ENCODE measurements around the gene PAEP.

Gene PAEP

DNA sequence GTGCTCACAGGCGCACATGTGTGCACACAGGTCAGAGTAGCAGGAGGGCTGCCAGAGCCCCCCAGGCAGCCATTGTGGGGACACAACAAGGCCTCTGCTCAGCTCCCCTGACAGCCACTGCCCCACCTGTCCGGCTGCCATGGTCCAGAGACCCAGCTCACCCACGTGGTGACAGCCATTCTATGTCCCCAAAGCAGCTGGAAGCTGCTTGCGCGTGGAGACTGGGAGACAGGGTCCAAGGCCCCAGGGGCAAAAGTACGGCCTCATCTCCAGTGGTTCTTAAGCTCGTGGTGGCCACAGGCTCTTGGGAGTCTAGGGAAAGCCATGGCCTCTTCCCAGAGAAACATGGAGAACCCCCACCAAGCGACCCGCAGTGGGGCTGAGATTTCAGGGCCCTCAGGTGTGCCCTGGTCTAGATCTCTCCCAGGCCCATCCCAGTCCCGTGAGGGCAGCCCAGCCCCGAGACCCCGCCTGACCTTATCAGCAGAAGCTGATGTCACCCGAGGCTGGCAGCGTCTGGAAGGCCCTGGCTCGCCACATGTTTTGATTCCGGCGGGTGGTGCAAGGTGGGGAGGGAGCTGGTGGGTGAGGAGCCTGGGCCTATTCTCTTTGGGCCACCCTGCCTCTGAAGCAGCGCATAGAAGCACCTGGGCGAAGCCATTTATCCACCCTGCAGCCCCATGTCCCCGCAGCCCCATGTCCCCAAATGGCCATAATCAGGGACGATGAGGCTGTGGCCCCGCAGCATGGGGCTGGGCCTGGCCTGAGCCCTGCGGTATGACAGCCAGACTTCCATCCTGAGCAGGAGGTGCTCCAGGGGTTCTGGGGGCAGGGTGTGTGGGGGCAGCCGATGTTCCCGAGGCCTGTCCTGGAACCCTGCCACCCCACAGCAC lies 46.1 kb downstream of the PAEP start:
- ChIA-PET POLR2A (no interaction called here), CTCF (interaction anchor here (1.0 kb wide), 1 partner anchor 9 kb away, joined by 4 read pairs; no protein-coding TSS in a partner anchor)
- DNase-seq (ENCODE audit: low read depth, low spot score): no peak
- H3K4me3 ChIP-seq (ENCODE audit: low read depth, low read length): no peak overlapping the region
- TF ChIP-seq, protein P1, sequence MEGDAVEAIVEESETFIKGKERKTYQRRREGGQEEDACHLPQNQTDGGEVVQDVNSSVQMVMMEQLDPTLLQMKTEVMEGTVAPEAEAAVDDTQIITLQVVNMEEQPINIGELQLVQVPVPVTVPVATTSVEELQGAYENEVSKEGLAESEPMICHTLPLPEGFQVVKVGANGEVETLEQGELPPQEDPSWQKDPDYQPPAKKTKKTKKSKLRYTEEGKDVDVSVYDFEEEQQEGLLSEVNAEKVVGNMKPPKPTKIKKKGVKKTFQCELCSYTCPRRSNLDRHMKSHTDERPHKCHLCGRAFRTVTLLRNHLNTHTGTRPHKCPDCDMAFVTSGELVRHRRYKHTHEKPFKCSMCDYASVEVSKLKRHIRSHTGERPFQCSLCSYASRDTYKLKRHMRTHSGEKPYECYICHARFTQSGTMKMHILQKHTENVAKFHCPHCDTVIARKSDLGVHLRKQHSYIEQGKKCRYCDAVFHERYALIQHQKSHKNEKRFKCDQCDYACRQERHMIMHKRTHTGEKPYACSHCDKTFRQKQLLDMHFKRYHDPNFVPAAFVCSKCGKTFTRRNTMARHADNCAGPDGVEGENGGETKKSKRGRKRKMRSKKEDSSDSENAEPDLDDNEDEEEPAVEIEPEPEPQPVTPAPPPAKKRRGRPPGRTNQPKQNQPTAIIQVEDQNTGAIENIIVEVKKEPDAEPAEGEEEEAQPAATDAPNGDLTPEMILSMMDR (IDR thresholded peaks at IDR 0.05; ENCODE audit: insufficient read depth, low read length, missing control alignments): no peak

GRCh38 chr9:135608294-135608998 lies 46.9 kb downstream of the PAEP start:
- DNase-seq (ENCODE audit: low read depth, low spot score): no peak
- ChIA-PET POLR2A (no interaction called here), CTCF (no interaction called here)
- no peak overlapping the region for H3K4me3 ChIP-seq (ENCODE audit: low read depth, low read length)
- TF ChIP-seq, protein P1 (IDR thresholded peaks at IDR 0.05; ENCODE audit: insufficient read depth, low read length, missing control alignments): no peak

GRCh38 chr9:135608999-135609317 lies 47.4 kb downstream of the PAEP start:
- no peak for DNase-seq (ENCODE audit: low read depth, low spot score)
- no peak overlapping the region for H3K4me3 ChIP-seq (ENCODE audit: low read depth, low read length)
- TF ChIP-seq, protein P1 (IDR thresholded peaks at IDR 0.05; ENCODE audit: insufficient read depth, low read length, missing control alignments): no peak
- CTCF ChIA-PET: interaction anchor here (1.0 to 1.7 kb wide), 2 partner anchors 8 to 10 kb away, joined by 3 to 5 read pairs; no protein-coding TSS in a partner anchor
- POLR2A ChIA-PET: no interaction called here

DNA sequence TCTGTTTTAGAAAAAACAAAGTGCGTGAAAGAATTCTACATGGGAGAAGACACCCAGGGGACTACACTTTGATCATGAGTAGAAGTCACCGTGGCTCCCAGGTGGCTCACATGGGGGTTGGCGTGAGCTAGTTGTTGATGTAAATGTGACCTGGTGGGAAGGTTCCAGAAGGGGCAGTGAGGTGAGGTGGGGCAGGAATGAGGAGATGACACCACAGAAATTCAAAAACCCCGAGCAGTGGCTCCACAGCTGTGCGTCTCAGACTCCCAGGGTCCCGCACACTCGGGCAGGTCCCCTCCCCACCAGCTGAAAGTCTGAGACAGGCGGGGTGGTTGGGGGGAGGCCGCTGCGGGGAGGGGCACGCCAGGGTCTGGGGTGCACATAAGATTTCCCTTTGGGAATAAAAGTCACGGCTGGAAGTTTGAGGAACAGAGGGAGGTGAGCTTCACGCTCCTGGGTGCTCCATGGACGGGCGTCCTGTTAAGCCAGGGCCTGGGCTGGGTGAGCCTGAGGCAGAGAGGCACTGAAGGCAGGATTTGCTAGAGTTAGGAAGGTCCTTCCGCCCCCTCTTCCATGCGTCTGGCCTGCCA lies 47.9 kb downstream of the PAEP start:
- H3K4me3 ChIP-seq (ENCODE audit: low read depth, low read length): no peak overlapping the region
- ChIA-PET CTCF (interaction anchor here (1.0 to 1.7 kb wide), 2 partner anchors 9 to 10 kb away, joined by 3 to 5 read pairs; no protein-coding TSS in a partner anchor), POLR2A (no interaction called here)
- TF ChIP-seq, protein P1 (IDR thresholded peaks at IDR 0.05; ENCODE audit: insufficient read depth, low read length, missing control alignments): no peak
- no peak for DNase-seq (ENCODE audit: low read depth, low spot score)

DNA sequence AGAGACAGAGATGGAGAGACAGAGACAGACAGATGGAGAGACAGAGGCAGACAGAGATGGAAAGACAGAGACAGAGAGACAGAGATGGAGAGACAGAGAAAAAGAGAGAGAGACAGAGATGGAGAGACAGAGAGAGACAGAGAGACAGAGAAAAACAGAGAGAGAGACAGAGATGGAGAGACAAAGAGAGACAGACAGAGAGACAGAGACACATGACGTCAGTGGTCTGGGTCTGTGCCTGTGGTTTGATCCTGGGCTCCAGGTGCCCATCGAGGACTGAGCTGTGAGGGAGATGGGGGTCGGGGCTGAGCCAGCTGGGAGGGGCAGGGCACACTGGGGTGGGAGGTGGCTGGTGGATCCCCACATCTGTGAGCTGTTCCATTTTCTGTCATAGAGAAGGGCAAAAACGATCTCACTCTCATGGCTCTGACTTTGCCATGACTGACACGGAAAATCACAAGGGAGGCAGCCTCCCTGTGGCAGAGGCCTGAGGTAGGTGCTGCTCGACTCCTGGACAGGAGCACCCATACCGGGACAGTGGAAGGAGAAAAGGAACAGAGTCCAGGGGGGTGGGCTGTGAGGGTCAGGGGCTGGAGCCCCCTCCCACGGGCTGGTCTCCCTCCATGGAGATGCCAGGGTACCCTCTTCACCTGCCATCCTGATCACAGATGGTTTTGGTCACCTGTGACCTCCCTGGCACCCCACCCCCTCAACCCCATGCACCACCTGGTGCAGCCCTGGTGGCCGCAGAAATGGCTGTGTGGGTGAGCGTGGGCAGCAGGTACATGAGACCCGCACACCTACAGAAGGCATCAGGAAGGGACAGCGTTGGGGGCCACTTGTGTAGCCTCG lies 49.0 kb downstream of the PAEP start:
- ChIA-PET POLR2A (no interaction called here), CTCF (interaction anchor here (1.0 to 1.7 kb wide), 2 partner anchors 10 to 11 kb away, joined by 3 to 5 read pairs; no protein-coding TSS in a partner anchor)
- H3K4me3 ChIP-seq (ENCODE audit: low read depth, low read length): no peak overlapping the region
- no peak for DNase-seq (ENCODE audit: low read depth, low spot score)
- TF ChIP-seq, protein P1 (IDR thresholded peaks at IDR 0.05; ENCODE audit: insufficient read depth, low read length, missing control alignments): no peak
